Right atrium auricular region (tissue), 2 donors: ENCODE data around the gene MRM3. TPM values are rescaled to one million over a fixed set of nuclear protein-coding genes. Genes with fewer than 3 reads are reported as not detected.

ENCODE experiments used
- DNase-seq: peaks from one replicate; pipeline ENCODE4 v3.0.0-alpha.2; 2019; ENCODE audit warnings: low spot score
- H3K27ac ChIP-seq, 2 donors: fragments of 200-600 bp; sonication (generic); 1 replicate in 1 of 2; 2 replicates in 1 of 2; pipeline ENCODE4 v1.5.1; 2016 to 2019
- H3K27me3 ChIP-seq, 2 donors: fragments of 200-600 bp; sonication (generic); one replicate each; pipeline versions ENCODE4 v1.5.1 to v1.6.0; 2017 to 2019
- H3K36me3 ChIP-seq: fragments of 200-600 bp; sonication (generic); one replicate; pipeline ENCODE4 v1.5.1; 2016
- H3K4me1 ChIP-seq, 2 donors: fragments of 200-600 bp; sonication (generic); one replicate each; pipeline versions ENCODE4 v1.5.1 to v1.6.0; 2017 to 2019
- H3K4me3 ChIP-seq, 2 donors: fragments of 200-600 bp; sonication (generic); 1 replicate in 1 of 2; 2 replicates in 1 of 2; pipeline ENCODE4 v1.5.1; 2017 to 2019; ENCODE audit warnings: mild to moderate bottlenecking in 1 of 2, moderate library complexity in 1 of 2
- H3K9me3 ChIP-seq, 2 donors: fragments of 200-600 bp; sonication (generic); one replicate each; pipeline ENCODE4 v1.5.1; 2019
- CTCF ChIP-seq, 2 donors: fragments of 200-600 bp; sonication (generic); IDR thresholded peaks; one replicate each; pipeline ENCODE4 v1.5.1; 2019; ENCODE audit warnings: antibody characterized with exemption in 2 of 2
- total RNA-seq, 2 donors: library from RNA; depleted of rRNA; stranded (reverse); fragments of >200 nt; gene quantifications; one replicate each; pipeline ENCODE4 v1.1.0, GENCODE V29; 2016

Gene MRM3
- total RNA-seq, 2 donors from 2014 or later: 15.4 to 21.8 TPM

GRCh38 chr17:760371-760770 lies 21.8 kb upstream of the MRM3 start:
- Histone ChIP-seq H3K36me3 (peaks cover 35% of the 10 kb centered on the region), H3K27me3 (no peaks in the 10 kb centered on the region), H3K4me3 (no peak overlapping the region), H3K9me3 (no peaks in the 10 kb centered on the region), H3K27ac (peak overlapping the region; percentile 68 to 88), H3K4me1 (peaks cover 0 to 11% of the 10 kb centered on the region in 2 donors)
- TF ChIP-seq CTCF (IDR thresholded peaks at IDR 0.05): no peak
- no peak for DNase-seq

- Histone ChIP-seq H3K27ac (peak overlapping the region in 1 of 2 donors; percentile 67), H3K27me3 (no peaks in the 10 kb centered on the region), H3K9me3 (no peaks in the 10 kb centered on the region), H3K36me3 (peaks cover 64% of the 10 kb centered on the region), H3K4me3 (no peak overlapping the region), H3K4me1 (no peaks in the 10 kb centered on the region)
- TF ChIP-seq CTCF (IDR thresholded peaks at IDR 0.05): no peak
- no peak for DNase-seq
Measured at GRCh38 chr17:767076-767475, 15.1 kb upstream of the MRM3 start.

- Histone ChIP-seq H3K27me3 (no peaks in the 10 kb centered on the region), H3K4me1 (no peaks in the 10 kb centered on the region), H3K4me3 (no peak overlapping the region), H3K27ac (no peak overlapping the region), H3K9me3 (no peaks in the 10 kb centered on the region), H3K36me3 (peaks cover 76% of the 10 kb centered on the region)
- DNase-seq: no peak
- no peak for TF ChIP-seq CTCF (IDR thresholded peaks at IDR 0.05)
Measured at GRCh38 chr17:773016-773415, 9.1 kb upstream of the MRM3 start.

DNA sequence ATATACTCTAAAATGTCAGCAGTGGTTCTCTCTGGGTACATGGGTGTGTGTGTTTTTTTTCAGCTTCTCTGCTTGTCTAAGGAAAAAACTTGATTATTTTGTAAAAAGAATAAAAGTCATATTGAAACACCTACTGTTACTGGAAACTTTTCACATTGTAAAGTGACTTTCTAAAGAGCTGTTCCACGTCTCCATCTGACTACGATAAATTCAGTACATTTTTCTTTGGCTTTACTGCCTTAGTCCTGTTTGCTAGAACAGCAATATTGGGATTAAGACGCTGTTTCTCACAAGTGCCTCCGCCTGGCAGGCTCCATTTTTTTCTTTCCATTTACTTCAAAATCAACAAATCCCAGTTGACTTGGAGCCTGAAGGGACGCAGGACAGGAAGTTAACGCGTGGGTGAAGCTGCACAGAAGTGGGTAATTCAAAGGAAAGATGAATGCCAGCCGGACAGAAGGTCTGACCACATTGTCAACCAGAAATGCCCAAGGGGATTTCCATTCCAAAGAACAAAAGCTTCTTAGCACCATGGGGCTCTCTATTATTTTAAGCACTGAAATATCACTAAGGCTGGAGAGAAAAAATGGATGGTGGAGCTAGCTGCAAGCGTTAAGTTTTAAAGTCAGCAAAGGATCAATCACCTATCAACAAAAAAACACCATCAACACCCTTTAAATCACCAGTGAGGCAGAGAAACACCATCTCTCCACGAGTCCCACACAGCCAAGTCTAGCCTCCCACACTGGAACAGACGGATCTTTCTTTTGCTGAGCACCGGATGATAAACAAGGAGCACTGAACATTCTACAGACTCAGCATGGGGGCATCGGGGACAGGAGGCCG lies 8.5 kb upstream of the MRM3 start:
- Histone ChIP-seq H3K4me1 (no peaks in the 10 kb centered on the region), H3K9me3 (no peaks in the 10 kb centered on the region), H3K27ac (no peak overlapping the region), H3K27me3 (no peaks in the 10 kb centered on the region), H3K4me3 (no peak overlapping the region), H3K36me3 (peaks cover 83% of the 10 kb centered on the region)
- no peak for TF ChIP-seq CTCF (IDR thresholded peaks at IDR 0.05)
- no peak for DNase-seq

GRCh38 chr17:774313-774584 lies 7.9 kb upstream of the MRM3 start:
- Histone ChIP-seq H3K27me3 (no peaks in the 10 kb centered on the region), H3K9me3 (no peaks in the 10 kb centered on the region), H3K36me3 (peaks cover 81% of the 10 kb centered on the region), H3K4me1 (no peaks in the 10 kb centered on the region), H3K27ac (no peak overlapping the region), H3K4me3 (no peak overlapping the region)
- TF ChIP-seq CTCF (IDR thresholded peaks at IDR 0.05): no peak
- DNase-seq: no peak

DNA sequence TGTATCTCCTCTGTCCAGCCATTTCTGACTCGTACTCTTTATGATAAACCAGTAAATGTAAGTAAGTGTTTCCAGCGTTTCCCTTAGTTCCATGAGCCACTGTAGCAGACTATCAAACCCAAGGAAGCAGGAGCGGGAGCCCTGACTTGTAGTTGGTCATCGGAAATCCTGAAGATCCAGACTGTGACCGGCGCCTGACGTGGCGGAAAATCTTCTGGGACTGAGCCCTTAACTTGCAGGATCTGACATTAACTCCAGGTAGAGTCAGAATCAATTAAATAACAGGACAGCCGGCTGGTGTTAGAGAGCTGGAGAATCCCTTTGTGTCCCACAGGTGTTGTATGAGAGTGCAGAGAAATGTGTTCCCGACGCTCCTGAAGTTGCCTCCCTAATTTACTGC lies 4.1 kb upstream of the MRM3 start:
- Histone ChIP-seq H3K36me3 (peaks cover 53% of the 10 kb centered on the region), H3K27ac (no peak overlapping the region), H3K4me3 (no peak overlapping the region), H3K9me3 (no peaks in the 10 kb centered on the region), H3K4me1 (peaks cover 0 to 15% of the 10 kb centered on the region in 2 donors), H3K27me3 (no peaks in the 10 kb centered on the region)
- DNase-seq: no peak
- TF ChIP-seq CTCF (IDR thresholded peaks at IDR 0.05): no peak
